ENCODE measurements around the gene SCGN. TPM values are rescaled to one million over a fixed set of nuclear protein-coding genes. Genes with fewer than 3 reads are reported as not detected.
"Not testable (repeated sequence)": the region's sequence is repeated elsewhere in the genome, so short reads cannot be mapped to it uniquely, and the experiment has no call there.

SCGN gene
- total RNA-seq, 2 experiments from 2014 or later: not detected

DNA sequence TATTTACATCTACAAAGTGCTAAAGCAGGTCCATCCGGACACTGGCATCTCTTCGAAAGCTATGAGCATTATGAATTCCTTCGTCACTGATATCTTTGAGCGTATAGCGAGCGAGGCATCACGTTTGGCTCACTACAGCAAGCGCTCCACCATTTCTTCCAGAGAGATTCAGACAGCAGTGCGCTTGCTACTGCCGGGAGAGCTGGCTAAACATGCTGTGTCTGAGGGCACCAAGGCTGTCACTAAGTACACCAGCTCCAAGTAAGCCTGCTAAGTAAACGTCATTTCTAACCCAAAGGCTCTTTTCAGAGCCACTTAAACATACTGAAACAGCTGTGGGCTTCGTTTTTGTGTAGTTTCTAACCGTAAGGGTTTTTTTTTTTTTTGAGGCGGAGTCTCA lies 75.0 kb downstream of the SCGN start:
- Mint-ChIP-seq H3K27me3 (peaks cover 35% of the 10 kb centered on the region), H3K4me3 (no peak overlapping the region), H3K36me3 (ENCODE audit: low read depth) (no peaks in the 10 kb centered on the region), H3K9me3 (peaks cover 1% of the 10 kb centered on the region), H3K4me1 (no peaks in the 10 kb centered on the region), H3K27ac (no peak overlapping the region)
- POLR2A ChIA-PET: no interaction called here
- CTCF ChIA-PET: interaction anchor here (0.8 kb wide), 1 partner anchor 144 kb away, joined by 3 read pairs; no protein-coding TSS in a partner anchor
- no peak for DNase-seq

- H3K36me3 Mint-ChIP-seq (ENCODE audit: low read depth): no peaks in the 10 kb centered on the region
- no peak overlapping the region for H3K27ac Mint-ChIP-seq
- ChIA-PET CTCF (no interaction called here), POLR2A (no interaction called here)
- no peaks in the 10 kb centered on the region for H3K4me1 Mint-ChIP-seq
- DNase-seq: no peak
- H3K9me3 Mint-ChIP-seq: peaks cover 7% of the 10 kb centered on the region
- peaks cover 47% of the 10 kb centered on the region for H3K27me3 Mint-ChIP-seq
- no peak overlapping the region for H3K4me3 Mint-ChIP-seq
Measured at GRCh38 chr6:25730907-25731306, 78.9 kb downstream of the SCGN start.

- Mint-ChIP-seq H3K4me3 (no peak overlapping the region), H3K4me1 (no peaks in the 10 kb centered on the region), H3K9me3 (peaks cover 11% of the 10 kb centered on the region), H3K27ac (no peak overlapping the region), H3K36me3 (ENCODE audit: low read depth) (no peaks in the 10 kb centered on the region), H3K27me3 (peaks cover 51% of the 10 kb centered on the region)
- POLR2A ChIA-PET: no interaction called here
- DNase-seq: no peak
- CTCF ChIA-PET: interaction anchor here (1.3 kb wide), 1 partner anchor 11 kb away, joined by 3 read pairs; no protein-coding TSS in a partner anchor
Measured at GRCh38 chr6:25731721-25732120, 79.7 kb downstream of the SCGN start.

DNA sequence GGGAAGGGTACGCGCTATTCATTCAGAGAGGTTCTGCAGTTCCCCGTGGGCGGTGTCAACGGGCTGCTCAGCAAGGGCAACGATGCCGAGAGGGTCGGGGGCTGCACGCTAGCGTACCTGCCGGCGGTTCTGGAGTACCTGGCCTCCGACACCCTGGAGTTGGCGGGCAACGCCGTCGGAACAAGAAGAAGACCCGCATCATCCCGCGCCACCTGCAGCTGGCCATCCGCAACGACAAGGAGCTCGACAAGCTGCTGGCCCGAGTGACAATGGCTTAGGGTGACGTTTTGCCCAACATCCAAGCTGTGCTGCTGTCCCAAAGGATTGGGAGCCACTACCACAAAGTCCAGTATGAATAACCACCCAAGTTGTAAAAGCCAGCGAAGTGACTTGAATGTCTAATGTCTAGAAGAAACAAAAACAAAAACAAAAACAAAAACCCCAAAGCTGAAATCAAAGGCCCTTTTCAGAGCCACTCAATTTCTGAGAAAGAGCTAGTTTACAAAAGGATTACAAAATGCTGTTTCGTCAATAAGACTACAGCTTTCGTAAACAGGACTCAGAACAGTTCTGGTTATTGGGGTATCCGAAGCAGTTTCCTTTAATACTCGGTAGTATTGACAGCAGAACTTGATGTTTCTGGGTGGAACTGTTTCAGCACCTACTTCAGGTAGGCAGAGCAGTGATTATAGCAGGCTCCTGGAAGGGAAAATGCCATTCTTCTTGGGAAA lies 80.6 kb downstream of the SCGN start:
- Mint-ChIP-seq H3K27me3 (peaks cover 55% of the 10 kb centered on the region), H3K4me3 (no peak overlapping the region), H3K4me1 (no peaks in the 10 kb centered on the region), H3K27ac (no peak overlapping the region), H3K9me3 (peaks cover 19% of the 10 kb centered on the region), H3K36me3 (ENCODE audit: low read depth) (no peaks in the 10 kb centered on the region)
- no peak for DNase-seq
- ChIA-PET CTCF (interaction anchor here (1.3 kb wide), 1 partner anchor 12 kb away, joined by 3 read pairs; no protein-coding TSS in a partner anchor), POLR2A (no interaction called here)

- no peak overlapping the region for H3K4me3 Mint-ChIP-seq
- POLR2A ChIA-PET: no interaction called here
- CTCF ChIA-PET: interaction anchor here (0.9 kb wide), 1 partner anchor 82 kb away, joined by 3 read pairs; no protein-coding TSS in a partner anchor
- H3K9me3 Mint-ChIP-seq: peaks cover 21% of the 10 kb centered on the region
- peaks cover 56% of the 10 kb centered on the region for H3K27me3 Mint-ChIP-seq
- DNase-seq: no peak
- no peaks in the 10 kb centered on the region for H3K36me3 Mint-ChIP-seq (ENCODE audit: low read depth)
- H3K4me1 Mint-ChIP-seq: no peaks in the 10 kb centered on the region
- no peak overlapping the region for H3K27ac Mint-ChIP-seq
Measured at GRCh38 chr6:25735261-25735660, 83.2 kb downstream of the SCGN start.

- Mint-ChIP-seq H3K4me3 (no peak overlapping the region), H3K9me3 (peaks cover 3% of the 10 kb centered on the region), H3K27ac (no peak overlapping the region), H3K4me1 (no peaks in the 10 kb centered on the region), H3K36me3 (ENCODE audit: low read depth) (no peaks in the 10 kb centered on the region), H3K27me3 (peaks cover 7% of the 10 kb centered on the region)
- ChIA-PET CTCF (no interaction called here), POLR2A (no interaction called here)
- DNase-seq: no peak
Measured at GRCh38 chr6:25743868-25744267, 91.9 kb downstream of the SCGN start.

GRCh38 chr6:25745836-25746235 lies 93.8 kb downstream of the SCGN start:
- H3K27ac Mint-ChIP-seq: no peak overlapping the region
- peaks cover under 1% of the 10 kb centered on the region for H3K9me3 Mint-ChIP-seq
- no peak for DNase-seq
- H3K4me1 Mint-ChIP-seq: no peaks in the 10 kb centered on the region
- H3K36me3 Mint-ChIP-seq (ENCODE audit: low read depth): no peaks in the 10 kb centered on the region
- no peaks in the 10 kb centered on the region for H3K27me3 Mint-ChIP-seq
- ChIA-PET POLR2A (no interaction called here), CTCF (interaction anchor here (0.8 kb wide), 1 partner anchor 77 kb away, joined by 3 read pairs; no protein-coding TSS in a partner anchor)
- no peak overlapping the region for H3K4me3 Mint-ChIP-seq

- H3K36me3 Mint-ChIP-seq (ENCODE audit: low read depth): no peaks in the 10 kb centered on the region
- no peaks in the 10 kb centered on the region for H3K9me3 Mint-ChIP-seq
- ChIA-PET POLR2A (no interaction called here), CTCF (interaction anchor here (0.6 kb wide), 1 partner anchor 70 kb away, joined by 3 read pairs; no protein-coding TSS in a partner anchor)
- no peaks in the 10 kb centered on the region for H3K27me3 Mint-ChIP-seq
- no peak overlapping the region for H3K27ac Mint-ChIP-seq
- no peak overlapping the region for H3K4me3 Mint-ChIP-seq
- no peaks in the 10 kb centered on the region for H3K4me1 Mint-ChIP-seq
- DNase-seq: no peak
Measured at GRCh38 chr6:25746968-25747367, 95.0 kb downstream of the SCGN start.

DNA sequence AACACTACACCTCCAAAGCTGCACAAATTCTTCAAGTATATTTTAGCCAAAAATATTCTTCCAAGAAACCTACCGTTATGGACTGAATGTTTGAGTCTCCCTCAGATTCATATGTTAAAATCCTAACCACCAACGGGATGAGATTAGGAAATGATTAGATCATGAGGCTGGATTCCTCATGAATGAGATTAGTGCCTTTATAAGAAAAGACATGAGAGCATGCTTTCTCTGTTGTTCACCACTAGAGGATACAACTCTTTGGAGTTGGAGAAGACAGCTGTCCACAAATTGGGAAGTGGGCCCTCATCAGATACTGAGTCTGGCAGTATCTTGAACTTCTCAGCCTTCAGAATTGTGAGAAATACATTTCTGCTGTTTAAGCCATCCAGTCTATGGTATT lies 95.5 kb downstream of the SCGN start:
- Mint-ChIP-seq H3K36me3 (ENCODE audit: low read depth) (no peaks in the 10 kb centered on the region), H3K27ac (no peak overlapping the region), H3K9me3 (no peaks in the 10 kb centered on the region), H3K27me3 (no peaks in the 10 kb centered on the region), H3K4me1 (no peaks in the 10 kb centered on the region), H3K4me3 (no peak overlapping the region)
- no peak for DNase-seq
- ChIA-PET POLR2A (no interaction called here), CTCF (interaction anchor here (0.6 kb wide), 1 partner anchor 69 kb away, joined by 3 read pairs; no protein-coding TSS in a partner anchor)

GRCh38 chr6:25748049-25748448 lies 96.0 kb downstream of the SCGN start:
- Mint-ChIP-seq H3K36me3 (ENCODE audit: low read depth) (no peaks in the 10 kb centered on the region), H3K4me3 (no peak overlapping the region), H3K4me1 (no peaks in the 10 kb centered on the region), H3K27me3 (no peaks in the 10 kb centered on the region), H3K27ac (no peak overlapping the region), H3K9me3 (no peaks in the 10 kb centered on the region)
- ChIA-PET CTCF (no interaction called here), POLR2A (no interaction called here)
- no peak for DNase-seq

DNA sequence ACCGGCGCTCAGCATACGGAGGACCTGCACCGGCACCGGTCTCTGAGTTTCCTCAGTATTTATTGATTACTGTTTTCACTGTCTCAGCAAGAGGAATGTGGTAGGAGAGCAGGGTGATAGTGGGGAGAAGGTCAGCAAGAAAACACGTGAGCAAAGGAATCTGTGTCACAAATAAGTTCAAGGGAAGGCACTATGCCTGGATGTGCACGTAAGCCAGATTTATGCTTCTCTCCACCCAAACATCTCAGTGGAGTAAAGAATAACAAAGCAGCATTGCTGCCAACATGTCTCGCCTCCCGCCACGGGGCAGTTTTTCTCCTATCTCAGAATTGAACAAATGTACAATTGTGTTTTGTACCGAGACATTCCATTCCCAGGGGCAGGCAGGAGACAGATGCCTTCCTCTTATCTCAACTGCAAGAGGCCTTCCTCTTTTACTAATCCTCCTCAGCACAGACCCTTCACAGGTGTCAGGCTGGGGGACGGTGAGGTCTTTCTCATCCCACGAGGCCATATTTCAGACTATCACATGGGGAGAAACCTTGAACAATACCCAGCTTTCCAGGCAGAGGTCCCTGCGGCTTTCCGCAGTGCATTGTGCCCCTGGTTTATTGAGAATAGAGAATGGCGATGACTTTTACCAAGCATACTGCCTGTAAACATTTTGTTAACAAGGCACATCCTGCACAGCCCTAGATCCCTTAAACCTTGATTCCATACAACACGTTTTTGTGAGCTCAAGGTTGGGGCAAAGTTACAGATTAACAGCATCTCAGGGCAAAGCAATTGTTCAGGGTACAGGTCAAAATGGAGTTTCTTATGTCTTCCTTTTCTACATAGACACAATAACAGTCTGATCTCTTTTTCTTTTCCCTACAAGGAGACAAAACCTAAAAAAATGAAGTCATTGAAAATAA lies 96.8 kb downstream of the SCGN start:
- POLR2A ChIA-PET; CTCF ChIA-PET; H3K4me3 Mint-ChIP-seq; H3K36me3 Mint-ChIP-seq (ENCODE audit: low read depth); H3K27ac Mint-ChIP-seq; H3K9me3 Mint-ChIP-seq; H3K27me3 Mint-ChIP-seq; H3K4me1 Mint-ChIP-seq; DNase-seq: not testable (repeated sequence)

GRCh38 chr6:25749837-25750236 lies 97.8 kb downstream of the SCGN start:
- no peak for DNase-seq
- Mint-ChIP-seq H3K9me3 (no peaks in the 10 kb centered on the region), H3K27me3 (peaks cover 8% of the 10 kb centered on the region), H3K36me3 (ENCODE audit: low read depth) (no peaks in the 10 kb centered on the region), H3K27ac (no peak overlapping the region), H3K4me1 (no peaks in the 10 kb centered on the region), H3K4me3 (no peak overlapping the region)
- ChIA-PET POLR2A (no interaction called here), CTCF (no interaction called here)

- H3K9me3 Mint-ChIP-seq: no peaks in the 10 kb centered on the region
- no peak overlapping the region for H3K27ac Mint-ChIP-seq
- DNase-seq: no peak
- CTCF ChIA-PET: interaction anchor here (1.1 kb wide), 1 partner anchor 8 kb away, joined by 3 read pairs; no protein-coding TSS in a partner anchor
- H3K4me1 Mint-ChIP-seq: no peaks in the 10 kb centered on the region
- no peak overlapping the region for H3K4me3 Mint-ChIP-seq
- POLR2A ChIA-PET: no interaction called here
- no peaks in the 10 kb centered on the region for H3K36me3 Mint-ChIP-seq (ENCODE audit: low read depth)
- H3K27me3 Mint-ChIP-seq: peaks cover 18% of the 10 kb centered on the region
Measured at GRCh38 chr6:25750906-25751305, 98.9 kb downstream of the SCGN start.
